Measurements from ENCODE around the gene STAB2.

DNA sequence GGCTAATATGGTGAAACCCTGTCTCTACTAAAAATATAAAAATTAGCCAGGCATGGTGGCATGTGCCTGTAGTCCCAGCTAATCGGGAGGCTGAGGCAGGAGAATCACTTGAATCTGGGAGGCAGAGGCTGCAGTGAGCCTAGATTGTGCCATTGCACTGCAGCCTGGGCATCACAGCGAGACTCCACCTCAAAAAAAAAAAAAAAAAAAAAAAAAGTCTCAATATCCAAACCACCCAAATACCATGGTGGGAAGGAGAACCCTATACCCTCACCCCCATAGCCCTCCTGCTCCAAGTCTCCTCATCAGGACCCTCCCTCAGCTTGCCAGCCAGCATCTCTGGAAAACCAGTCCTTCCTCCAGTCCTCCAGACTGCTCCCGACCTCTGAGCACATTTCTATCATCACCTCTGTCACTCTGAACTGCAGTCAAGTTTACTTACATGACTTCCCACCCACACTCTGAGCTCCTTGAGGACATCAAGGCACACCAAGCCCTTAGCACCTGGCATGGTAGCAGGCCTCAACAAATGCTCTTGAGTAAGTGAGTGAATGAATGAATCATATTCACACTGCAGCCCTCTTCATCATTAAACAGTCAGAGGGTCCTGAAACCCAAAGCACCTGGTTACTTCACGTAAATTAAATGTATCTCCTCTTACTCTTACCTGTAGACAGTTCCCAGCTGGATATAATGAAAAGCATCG lies 218.7 kb downstream of the STAB2 start:
- no peak for TF ChIP-seq EZH2phosphoT487 (IDR thresholded peaks at IDR 0.05; ENCODE audit: borderline replicate concordance, low read length)
- TF ChIP-seq, protein P1, sequence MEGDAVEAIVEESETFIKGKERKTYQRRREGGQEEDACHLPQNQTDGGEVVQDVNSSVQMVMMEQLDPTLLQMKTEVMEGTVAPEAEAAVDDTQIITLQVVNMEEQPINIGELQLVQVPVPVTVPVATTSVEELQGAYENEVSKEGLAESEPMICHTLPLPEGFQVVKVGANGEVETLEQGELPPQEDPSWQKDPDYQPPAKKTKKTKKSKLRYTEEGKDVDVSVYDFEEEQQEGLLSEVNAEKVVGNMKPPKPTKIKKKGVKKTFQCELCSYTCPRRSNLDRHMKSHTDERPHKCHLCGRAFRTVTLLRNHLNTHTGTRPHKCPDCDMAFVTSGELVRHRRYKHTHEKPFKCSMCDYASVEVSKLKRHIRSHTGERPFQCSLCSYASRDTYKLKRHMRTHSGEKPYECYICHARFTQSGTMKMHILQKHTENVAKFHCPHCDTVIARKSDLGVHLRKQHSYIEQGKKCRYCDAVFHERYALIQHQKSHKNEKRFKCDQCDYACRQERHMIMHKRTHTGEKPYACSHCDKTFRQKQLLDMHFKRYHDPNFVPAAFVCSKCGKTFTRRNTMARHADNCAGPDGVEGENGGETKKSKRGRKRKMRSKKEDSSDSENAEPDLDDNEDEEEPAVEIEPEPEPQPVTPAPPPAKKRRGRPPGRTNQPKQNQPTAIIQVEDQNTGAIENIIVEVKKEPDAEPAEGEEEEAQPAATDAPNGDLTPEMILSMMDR (IDR thresholded peaks at IDR 0.05; ENCODE audit: low read depth, low read length, poor library complexity, severe bottlenecking), result no peak

Measured in DOHH2 (cell line).